Endothelial cell of umbilical vein (primary cell): ENCODE measurements around the gene INPP5A.

Experiments
- CTCF ChIP-seq, 2 donors: IDR thresholded peaks; 1 replicate in 1 of 2; 2 replicates in 1 of 2; pipeline ENCODE4 v1.5.1; 2011; ENCODE audit warnings: low read length in 2 of 2, mild to moderate bottlenecking in 2 of 2, moderate library complexity in 2 of 2, control low read depth in 1 of 2, inconsistent platforms in 1 of 2, low read depth in 1 of 2; ENCODE audit not compliant: insufficient read depth in 1 of 2; ENCODE audit errors: extremely low read depth in 1 of 2
- JUN ChIP-seq: IDR thresholded peaks from 2 replicates; pipeline ENCODE4 v1.6.1; 2011; ENCODE audit warnings: borderline replicate concordance, low read depth; ENCODE audit not compliant: insufficient read length, insufficient read depth
- POLR2A ChIP-seq: IDR thresholded peaks from 2 replicates; pipeline ENCODE4 v1.6.1; 2012; ENCODE audit warnings: low read depth, mild to moderate bottlenecking, control low read depth, low read length

- TF ChIP-seq CTCF (IDR thresholded peaks at IDR 0.05; ENCODE audit: extremely low read depth in 1 of 2, insufficient read depth in 1 of 2, low read depth in 1 of 2, low read length in 2 of 2) = no peak
- no peak for TF ChIP-seq POLR2A
- no peak for TF ChIP-seq JUN
Measured at GRCh38 chr10:132650611-132651250, 113.1 kb downstream of the INPP5A start.
